Measurements from ENCODE around the gene DNAJC18. TPM values are rescaled to one million over a fixed set of nuclear protein-coding genes. Genes with fewer than 3 reads are reported as not detected.

DNAJC18 gene
- total and polyA plus RNA-seq, 2 experiments from 2014 or later: 13.4 to 18.9 TPM

DNA sequence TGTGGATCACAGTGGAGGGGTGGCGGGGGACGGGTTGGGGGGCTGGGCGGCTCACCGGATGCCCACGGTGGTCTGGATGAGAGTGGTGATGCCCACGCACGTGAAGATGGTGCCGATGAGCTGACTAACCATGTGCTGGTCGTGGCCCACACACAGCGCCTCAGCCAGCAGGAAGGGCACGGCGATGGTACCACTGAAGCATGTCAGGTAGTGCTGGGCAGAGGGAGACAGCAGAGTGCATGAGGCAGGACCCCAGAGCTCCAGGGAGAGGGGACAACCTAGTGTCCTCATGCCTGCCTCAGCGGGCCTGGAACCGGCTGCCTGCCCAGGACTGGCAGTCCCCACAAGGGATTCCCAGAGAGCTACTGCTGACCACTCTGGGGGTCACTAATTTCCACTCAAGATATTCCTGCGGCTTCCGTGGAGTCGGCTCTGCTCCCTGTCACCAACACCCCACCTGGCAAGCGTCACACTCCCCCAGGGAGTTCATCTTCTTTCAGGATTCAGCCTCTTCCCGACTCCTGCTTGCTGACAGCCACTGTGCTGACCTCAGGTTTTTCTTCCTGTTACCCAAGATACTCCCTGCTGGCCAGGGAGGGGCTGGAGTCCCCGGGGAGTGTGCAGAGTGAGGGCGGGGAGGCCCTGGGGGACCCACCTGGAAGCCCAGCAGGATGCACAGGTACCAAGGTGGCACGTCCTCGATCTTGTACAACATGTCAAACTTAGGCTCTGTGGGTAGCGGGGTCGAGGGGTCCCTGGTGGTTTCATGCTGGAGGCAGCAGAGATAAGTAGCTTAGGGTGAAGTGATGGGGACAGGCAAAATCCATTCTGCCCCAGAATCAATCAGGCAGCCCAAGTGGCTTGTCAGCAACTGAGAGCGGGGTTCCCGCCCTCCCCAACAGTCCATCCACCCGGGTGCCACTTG, 57.2 kb downstream of the DNAJC18 start (continued):
- TF ChIP-seq, protein P1, sequence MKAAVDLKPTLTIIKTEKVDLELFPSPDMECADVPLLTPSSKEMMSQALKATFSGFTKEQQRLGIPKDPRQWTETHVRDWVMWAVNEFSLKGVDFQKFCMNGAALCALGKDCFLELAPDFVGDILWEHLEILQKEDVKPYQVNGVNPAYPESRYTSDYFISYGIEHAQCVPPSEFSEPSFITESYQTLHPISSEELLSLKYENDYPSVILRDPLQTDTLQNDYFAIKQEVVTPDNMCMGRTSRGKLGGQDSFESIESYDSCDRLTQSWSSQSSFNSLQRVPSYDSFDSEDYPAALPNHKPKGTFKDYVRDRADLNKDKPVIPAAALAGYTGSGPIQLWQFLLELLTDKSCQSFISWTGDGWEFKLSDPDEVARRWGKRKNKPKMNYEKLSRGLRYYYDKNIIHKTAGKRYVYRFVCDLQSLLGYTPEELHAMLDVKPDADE (IDR thresholded peaks at IDR 0.05): no peak
- TF ChIP-seq ZNF331 (CRISPR knock-in tag; IDR thresholded peaks at IDR 0.05; ENCODE audit: low read depth): no peak
- TF ChIP-seq EZH2 (IDR thresholded peaks at IDR 0.05; ENCODE audit: low read depth, unreplicated experiment): no peak
- TF ChIP-seq CREB1 (CRISPR knock-in tag; IDR thresholded peaks at IDR 0.05; ENCODE audit: low read depth): no peak
- TF ChIP-seq, protein P2, sequence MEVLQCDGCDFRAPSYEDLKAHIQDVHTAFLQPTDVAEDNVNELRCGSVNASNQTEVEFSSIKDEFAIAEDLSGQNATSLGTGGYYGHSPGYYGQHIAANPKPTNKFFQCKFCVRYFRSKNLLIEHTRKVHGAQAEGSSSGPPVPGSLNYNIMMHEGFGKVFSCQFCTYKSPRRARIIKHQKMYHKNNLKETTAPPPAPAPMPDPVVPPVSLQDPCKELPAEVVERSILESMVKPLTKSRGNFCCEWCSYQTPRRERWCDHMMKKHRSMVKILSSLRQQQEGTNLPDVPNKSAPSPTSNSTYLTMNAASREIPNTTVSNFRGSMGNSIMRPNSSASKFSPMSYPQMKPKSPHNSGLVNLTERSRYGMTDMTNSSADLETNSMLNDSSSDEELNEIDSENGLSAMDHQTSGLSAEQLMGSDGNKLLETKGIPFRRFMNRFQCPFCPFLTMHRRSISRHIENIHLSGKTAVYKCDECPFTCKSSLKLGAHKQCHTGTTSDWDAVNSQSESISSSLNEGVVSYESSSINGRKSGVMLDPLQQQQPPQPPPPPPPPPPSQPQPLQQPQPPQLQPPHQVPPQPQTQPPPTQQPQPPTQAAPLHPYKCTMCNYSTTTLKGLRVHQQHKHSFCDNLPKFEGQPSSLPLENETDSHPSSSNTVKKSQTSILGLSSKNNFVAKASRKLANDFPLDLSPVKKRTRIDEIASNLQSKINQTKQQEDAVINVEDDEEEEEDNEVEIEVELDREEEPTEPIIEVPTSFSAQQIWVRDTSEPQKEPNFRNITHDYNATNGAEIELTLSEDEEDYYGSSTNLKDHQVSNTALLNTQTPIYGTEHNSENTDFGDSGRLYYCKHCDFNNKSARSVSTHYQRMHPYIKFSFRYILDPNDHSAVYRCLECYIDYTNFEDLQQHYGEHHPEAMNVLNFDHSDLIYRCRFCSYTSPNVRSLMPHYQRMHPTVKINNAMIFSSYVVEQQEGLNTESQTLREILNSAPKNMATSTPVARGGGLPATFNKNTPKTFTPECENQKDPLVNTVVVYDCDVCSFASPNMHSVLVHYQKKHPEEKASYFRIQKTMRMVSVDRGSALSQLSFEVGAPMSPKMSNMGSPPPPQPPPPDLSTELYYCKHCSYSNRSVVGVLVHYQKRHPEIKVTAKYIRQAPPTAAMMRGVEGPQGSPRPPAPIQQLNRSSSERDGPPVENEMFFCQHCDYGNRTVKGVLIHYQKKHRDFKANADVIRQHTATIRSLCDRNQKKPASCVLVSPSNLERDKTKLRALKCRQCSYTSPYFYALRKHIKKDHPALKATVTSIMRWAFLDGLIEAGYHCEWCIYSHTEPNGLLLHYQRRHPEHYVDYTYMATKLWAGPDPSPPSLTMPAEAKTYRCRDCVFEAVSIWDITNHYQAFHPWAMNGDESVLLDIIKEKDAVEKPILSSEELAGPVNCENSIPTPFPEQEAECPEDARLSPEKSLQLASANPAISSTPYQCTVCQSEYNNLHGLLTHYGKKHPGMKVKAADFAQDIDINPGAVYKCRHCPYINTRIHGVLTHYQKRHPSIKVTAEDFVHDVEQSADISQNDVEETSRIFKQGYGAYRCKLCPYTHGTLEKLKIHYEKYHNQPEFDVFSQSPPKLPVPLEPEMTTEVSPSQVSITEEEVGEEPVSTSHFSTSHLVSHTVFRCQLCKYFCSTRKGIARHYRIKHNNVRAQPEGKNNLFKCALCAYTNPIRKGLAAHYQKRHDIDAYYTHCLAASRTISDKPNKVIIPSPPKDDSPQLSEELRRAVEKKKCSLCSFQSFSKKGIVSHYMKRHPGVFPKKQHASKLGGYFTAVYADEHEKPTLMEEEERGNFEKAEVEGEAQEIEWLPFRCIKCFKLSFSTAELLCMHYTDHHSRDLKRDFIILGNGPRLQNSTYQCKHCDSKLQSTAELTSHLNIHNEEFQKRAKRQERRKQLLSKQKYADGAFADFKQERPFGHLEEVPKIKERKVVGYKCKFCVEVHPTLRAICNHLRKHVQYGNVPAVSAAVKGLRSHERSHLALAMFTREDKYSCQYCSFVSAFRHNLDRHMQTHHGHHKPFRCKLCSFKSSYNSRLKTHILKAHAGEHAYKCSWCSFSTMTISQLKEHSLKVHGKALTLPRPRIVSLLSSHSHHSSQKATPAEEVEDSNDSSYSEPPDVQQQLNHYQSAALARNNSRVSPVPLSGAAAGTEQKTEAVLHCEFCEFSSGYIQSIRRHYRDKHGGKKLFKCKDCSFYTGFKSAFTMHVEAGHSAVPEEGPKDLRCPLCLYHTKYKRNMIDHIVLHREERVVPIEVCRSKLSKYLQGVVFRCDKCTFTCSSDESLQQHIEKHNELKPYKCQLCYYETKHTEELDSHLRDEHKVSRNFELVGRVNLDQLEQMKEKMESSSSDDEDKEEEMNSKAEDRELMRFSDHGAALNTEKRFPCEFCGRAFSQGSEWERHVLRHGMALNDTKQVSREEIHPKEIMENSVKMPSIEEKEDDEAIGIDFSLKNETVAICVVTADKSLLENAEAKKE (CRISPR knock-in tag; IDR thresholded peaks at IDR 0.05): no peak
